Stimulated activated CD8-positive, alpha-beta memory T cell treated with anti-CD3 and anti-CD28 coated beads, Interleukin-7, amount 100 ng/mL, for 1 hour (primary cell): ENCODE data around the gene ADCY1.

Experiments
- DNase-seq, 2 donors: peaks; one replicate each; pipeline ENCODE4 v3.0.0-alpha.2; 2020; ENCODE audit warnings: low read depth in 2 of 2

ADCY1 gene

DNA sequence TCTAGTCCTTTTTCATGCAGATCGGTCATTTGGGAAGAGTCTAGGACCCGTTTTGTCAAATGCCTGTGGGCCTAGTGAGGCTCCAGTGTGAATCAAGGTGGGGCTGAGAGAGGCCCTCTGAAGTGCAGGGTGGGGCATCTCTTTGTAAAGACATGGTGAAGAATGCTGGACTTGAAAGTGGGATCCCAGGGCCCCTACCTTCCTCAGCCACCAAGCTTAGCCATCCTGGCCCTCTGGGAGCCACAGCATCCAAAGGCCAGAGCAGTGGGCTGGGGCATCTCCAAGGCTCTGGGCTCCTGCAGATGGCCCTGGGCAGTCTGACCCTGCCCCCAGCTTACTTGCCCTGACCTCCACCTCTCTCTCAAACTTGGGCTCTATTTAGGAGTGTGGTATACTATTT is 78.5 kb downstream of the ADCY1 start:
- DNase-seq = no peak

DNA sequence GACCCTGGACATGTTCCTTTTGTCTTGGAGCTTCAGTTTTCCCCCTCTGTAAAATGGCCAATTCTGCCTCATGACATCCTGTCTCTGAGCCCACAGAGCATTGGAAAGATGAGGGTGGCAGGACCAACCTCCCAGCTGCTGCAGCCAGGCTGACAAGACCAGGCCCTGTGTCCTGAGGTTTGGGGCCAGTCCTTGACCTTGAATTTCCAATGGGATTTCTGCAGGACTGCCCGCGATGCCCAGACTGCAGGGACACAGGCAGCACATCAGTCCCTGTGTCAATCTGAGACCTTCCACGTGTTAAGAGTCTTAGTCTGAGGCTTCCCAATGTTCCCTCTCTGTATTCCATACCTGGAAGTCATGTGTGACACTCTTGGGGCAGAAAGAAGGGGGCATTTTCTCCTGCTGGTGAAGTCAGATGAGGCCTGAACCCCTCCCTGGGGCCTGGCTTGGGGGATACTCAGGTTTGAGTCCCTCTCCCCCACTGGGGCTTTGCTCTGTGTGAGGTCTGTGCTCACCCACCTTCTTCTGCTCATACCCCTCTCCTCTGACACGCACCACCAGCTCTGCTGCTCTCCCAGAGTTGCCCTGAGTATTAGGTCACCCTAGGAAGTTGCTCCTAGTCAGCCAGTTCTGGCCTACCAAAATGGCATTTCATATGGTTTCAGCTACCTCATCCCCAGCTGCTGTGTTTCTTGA is 79.2 kb downstream of the ADCY1 start:
- DNase-seq = no peak

DNA sequence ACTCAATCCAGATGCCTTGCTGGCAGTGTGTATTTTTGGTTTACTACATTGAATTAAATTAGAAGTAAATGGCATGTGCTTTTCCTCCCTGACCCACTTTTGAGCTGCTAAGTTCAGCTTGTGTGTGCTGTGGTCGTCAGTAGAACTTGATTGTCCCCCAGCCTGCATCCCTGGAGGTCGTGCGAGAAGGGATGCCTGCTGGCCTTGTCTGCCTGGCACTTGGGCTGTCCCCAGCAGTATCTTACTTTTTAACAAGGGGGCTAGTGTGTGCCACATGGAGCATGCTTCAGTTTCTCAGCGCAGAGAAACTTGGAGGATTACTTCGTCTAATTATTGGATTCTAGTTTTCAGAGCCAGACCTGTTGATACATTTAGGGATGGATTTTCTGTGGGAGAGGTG is 80.2 kb downstream of the ADCY1 start:
- DNase-seq = no peak

DNA sequence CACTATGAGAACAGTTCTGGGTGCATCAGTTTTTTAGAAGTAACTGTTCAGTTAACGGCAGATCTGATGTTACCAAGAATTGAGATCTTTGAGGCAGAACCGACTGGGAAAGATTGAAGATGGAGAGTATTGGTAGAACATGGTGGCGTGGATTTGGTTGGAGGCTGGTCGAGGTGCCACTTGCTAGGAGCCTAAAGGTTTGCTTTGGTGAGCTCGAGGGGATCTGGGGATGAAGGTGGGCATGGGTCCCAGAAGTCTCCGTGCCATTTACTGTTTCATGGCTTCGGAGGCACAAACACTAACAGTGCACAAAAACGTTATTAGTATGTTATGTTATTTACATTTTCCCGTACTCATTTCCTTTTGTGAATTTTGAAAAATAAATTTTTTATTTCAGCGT is 81.4 kb downstream of the ADCY1 start:
- DNase-seq = no peak

DNA sequence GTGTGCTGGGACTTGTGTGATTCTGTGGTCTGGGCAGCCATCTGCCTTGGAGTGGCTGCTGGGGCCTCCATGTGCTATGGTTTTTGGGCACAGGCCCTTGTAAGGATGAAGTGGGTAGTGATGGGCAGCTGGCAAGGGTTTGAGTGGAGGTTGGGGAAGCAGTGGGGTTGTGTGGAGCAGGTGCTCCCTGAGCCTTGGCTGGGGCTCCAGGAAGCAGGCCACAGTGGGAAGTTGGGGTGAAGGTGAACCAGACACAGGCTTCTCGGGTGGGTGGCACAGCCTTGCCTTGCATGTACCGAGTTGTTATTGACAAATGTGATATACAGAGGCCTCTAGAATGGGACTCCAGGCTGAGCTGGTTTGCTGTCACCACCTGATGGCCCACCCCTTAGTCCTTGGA is 82.3 kb downstream of the ADCY1 start:
- DNase-seq = no peak

DNA sequence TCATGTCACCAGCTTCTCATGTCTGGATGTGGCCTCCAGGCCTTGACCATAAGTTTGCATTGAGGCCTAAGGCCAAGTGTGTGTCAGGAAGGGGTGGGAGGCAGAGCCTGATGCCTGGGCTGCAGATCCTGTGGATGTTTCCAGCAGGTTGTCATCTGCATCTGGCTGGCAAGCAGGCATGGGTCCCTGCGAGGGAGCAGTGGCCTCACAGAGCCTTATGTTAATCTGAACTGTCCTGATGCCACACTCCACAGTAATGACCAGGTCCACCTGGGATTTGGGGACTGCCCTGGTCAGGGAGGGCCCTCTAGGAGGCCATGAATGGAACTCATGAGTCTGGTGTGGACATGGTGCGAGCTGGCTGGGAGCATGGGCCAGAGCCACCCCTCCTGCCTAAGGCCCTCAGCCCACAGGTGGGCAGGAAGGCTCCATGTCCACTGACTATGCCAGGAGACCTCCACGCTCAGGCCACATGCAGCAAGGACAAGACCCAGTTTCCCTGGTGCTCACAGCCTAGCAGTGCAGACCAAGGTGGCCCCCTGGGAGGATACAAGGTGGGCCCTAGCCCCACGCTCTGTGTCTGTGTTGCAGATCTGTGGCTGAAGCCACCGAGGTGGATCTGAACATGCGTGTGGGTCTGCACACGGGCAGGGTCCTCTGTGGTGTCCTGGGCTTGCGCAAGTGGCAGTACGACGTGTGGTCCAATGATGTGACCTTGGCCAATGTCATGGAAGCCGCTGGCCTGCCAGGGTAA is 83.1 kb downstream of the ADCY1 start:
- DNase-seq = no peak

DNA sequence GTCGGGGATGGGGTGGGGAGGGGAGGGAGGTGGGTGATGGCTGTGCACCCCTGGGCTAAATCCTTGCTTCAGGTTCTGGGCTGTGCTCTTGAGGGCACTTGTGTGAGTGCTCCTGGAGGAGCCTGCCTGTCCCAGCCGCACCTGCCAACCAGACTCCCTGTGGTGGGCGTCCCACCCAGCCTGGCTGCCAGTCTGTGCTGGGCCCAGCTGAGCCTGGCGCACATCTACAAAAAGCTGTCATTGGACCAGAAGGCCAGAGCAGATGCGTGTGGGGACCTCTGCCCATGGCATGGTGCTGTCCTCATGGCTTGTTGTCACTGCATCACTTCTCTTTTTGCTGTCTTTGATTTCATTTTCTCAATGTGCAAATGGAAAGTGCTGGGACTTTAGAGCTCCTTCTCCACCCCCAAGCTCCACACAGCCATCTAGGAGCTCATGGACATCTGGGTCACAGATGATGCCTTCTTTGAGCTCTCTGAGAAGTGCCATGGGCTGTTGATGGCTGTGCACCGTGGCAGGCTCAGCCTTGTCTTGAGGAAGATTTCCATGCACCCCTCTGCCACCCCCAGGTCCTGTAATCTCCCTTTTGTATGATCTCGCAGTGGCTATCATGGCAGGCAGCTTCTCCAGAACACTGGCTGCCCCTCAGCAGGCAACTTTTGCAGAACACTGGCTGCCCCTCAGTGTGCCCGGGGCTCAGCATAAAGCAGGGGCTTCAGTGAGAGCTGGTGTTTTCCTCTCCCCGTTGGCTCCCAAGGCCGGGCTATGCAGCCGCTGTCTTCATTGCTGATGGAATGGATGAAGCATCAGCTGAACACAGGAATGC is 83.9 kb downstream of the ADCY1 start:
- DNase-seq = no peak

DNA sequence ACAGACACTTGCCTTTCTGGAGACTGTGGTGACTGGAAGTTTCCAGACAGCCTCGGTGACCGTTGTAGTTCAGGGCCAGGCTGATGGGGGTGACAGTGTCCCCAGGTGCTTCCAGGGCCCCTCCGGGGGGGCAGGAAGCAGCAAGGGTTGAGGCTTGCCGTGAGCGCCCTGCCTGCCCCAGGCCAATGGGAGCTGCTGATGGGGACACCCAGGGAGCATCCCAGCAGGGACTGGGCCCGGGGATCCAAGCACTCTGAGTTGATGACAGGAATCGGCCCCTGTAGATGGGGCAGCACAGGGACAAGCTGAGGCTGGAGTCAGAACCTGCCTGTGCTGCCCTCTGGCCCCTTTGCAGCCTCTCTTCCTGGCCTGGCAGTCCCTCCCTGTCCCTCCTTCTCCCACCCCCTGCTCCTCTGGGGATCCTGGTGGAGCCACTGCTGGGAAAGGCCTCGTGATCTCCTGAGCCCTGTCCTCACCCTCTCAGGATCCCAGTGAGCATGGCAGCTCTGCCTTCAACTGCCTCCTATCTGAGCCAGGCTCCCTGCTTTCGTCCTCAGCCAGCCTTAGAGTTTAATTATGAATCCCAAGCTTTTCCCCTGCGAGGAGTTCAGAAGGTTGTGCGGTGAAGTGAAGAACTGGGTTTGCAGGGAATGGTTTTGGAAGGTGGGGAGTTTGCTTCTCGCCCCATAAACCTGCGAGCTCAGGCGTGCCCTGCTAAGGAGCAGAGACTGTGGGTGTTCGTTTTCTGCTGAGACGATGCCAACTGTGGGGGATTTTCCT is 84.7 kb downstream of the ADCY1 start:
- no peak for DNase-seq

DNA sequence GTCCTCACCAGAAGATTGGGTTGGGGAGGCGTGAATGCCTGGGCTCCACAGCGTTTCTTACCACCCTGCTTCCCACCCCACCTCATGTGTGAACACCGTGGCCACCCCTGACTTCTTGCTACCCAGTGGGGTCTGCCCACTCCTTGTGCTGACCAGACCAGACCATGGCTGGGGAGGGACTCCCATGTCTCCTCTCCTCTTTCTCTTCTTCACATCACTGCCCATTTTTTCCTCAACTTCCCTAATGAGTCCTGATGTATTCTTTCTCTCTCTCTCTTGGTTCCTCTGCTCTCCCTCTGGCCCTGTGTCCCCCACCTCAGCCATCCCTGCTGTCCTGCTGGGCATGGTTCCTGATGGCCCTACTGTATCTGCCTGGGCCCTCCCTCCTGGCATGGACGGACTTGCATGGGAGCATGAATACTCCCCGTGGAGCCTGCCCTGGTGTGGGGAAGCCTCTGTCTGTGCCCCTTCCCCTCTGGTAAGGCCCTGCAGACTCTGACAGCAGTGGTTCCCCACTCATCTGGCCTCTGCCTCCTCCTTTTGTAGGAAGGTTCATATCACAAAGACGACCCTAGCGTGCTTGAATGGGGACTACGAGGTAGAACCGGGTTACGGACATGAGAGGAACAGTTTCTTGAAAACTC is 85.5 kb downstream of the ADCY1 start:
- DNase-seq = no peak

DNA sequence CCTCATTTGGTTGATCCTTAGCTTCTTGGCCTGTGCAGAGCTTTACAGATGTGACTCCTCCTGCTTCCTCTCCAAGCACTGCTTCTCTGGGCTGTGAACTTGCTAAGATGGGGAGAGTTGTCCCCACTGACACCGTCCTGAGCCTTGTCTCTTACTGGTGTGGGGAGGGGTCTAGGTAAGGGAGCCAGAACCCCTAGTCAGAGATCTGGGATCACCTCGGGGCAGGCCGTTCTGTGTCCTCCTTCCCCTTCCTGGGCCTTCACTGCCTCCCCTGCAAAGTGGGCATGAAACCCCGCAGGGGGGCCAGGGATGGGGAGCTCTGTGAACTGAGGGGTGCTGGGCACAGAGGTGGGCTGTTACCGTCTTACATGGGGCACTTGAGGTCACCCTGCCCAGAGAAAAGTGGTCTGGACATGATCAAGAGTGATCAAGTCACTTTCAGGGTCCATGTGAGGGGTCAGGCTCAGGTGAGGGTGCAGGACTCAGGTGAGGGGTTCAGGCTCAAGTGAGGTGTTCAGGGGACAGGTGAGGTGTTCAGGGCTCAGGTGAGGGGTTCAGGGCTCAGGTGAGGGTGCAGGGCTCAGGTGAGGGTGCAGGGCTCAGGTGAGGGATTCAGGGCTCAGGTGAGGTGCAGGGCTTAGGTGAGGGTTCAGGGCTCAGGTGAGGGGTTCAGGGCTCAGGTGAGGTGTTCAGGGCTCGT is 86.2 kb downstream of the ADCY1 start:
- no peak for DNase-seq

DNA sequence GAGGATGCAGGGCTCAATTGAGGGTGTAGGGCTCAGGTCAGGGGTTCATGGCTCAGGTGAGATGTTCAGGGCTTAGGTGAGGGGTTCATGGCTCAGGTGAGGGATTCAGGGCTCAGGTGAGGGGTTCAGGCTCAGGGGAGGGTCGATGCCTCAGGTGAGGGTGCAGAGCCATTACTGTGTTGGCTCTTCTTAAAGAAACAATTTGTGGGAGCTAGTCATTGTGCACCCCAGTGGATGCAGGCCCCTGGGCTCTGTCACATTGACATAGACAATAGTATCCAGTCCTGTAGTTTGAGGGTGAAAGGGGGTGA is 86.7 kb downstream of the ADCY1 start:
- no peak for DNase-seq

DNA sequence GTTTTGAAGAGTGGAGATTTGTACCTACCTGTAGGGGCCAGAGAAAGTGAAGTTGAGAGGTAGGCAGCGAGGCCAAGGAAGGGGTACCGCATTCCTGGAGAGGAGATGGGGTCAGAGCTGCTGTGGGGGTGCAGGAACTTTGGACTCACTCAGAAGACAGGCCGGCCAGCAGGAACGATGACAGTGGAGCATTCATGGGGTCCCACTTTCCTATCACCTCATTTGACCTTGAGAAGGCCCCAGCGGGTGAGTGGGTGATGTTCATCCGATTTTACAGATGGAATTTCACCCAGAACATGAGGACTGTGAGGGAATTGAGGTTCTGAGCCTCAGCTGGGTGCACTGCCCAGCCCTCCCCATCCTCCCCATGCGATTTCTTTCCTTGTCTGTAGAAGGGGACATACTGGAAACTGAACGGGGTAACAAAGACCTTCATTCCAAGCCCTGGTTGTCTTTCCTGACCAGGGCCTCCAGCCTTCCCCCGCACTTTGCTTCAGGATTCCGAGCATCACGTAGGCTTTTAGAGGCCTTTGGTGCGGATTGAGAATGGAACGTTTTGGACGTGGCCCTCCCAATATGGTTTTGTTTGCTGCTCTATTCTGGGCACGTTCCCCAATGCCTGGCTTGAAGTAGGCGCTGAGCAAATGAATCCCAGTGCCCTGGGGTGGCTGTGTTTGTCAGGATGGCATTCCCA is 87.3 kb downstream of the ADCY1 start:
- no peak for DNase-seq

DNA sequence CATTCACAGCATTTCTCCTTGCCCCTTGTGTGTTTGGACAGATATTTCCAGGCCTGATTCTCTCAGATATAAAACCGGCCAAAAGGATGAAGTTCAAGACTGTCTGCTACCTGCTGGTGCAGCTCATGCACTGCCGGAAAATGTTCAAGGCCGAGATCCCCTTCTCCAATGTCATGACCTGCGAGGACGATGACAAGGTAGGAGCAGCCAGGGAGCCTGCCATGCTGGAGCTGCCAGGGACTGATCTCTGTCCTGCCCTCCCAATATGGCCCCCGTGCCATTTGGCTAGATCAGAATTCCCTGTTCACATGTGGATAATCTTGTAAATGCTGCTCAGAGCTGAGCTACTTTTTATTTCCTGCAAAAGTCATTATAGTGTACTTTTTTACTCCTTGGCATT is 87.8 kb downstream of the ADCY1 start:
- no peak for DNase-seq

DNA sequence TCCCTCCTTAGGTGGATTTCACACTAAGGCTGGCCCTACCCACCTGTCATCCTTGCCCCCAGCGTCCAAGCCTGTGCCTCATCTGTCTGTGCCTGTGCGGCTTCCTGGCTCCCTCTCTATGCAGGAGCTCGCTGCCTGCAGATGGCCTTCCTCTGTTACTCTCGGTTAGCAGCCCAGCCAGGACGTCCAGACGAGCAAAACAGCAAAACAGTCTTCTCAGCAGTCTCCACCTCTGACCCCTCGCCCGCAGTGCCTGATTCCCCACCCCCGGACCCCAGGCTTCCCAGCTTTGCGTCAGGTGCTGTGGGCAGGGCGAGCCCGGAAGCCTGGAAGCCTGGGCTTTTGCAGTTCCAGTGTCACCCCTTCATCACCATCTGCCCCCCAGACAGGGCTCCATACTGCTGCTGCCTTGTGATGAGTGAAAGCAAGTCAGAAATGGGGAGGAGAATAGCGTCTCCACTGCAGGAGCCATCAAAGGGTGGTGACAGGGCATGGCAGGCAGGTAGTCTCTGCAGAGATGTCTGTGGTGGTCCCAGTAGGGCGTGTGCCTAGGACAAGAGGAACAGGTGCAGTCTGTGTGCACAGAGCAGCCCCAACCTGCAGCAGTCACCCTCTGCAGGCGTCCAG is 88.5 kb downstream of the ADCY1 start:
- no peak for DNase-seq

DNA sequence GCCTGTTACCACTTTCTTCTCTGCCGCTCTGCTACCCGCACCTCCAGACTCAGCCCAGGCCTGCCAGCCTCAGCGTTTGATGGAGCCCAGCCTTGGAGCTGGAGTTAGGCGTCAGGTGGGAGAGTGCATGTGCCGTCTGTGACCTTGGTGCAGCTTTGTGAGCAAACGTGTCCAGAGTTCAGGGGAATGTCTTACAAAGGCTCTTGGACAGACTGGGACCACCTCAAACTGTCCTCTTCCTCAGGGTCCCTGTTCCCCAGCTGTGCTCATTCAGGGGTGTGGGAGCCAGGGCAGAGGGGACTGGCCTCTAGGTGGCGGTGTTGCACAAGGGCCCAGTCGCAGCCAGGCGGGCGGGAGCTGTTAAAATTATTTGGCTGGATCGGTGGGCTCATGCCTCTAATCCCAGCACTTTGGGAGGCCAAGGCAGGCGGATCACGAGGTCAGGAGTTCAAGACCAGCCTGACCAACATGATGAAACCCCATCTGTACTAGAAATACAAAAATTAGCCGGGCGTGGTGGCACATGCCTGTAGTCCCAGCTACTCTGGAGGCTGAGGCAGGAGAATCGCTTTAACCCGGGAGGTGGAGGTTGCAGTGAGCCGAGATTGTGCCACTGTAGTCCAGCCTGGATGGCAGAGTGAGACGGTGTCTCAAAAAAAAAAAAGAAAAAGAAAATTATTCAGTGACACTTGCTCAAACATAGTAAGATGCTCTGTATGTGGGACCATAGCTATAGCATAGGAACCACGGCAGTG is 89.2 kb downstream of the ADCY1 start:
- DNase-seq = no peak

DNA sequence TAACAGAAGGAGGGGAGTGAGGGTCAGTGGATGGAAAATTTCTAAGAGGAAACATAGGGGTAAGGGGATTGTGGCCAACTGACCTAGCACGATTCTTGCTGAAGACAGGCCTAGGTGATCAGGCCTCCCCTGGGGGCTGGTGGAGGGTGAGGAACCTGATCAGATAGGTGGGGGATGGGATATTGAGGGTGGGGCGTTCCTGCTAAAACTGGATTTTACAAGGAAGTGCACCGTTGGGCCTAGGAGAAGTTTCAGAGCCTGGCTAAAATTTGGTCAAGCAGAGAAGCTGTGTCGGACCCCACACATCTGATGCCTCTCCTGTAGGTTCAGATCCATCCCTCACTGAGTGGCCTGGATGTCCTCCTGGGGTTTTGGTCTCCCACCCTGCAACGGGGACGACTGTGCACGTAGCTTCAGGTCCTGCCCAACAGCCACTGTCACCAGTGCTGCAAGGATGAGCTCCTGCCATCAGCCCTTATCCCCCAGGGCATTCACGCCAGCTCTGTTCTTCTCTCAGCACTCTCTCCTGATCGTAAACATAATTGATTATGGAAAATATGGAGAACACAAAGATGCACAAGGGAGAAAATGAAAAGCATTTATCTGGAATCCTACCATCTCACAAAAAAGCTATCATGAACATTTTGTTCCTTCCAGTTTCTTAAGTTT is 89.9 kb downstream of the ADCY1 start:
- DNase-seq = no peak

DNA sequence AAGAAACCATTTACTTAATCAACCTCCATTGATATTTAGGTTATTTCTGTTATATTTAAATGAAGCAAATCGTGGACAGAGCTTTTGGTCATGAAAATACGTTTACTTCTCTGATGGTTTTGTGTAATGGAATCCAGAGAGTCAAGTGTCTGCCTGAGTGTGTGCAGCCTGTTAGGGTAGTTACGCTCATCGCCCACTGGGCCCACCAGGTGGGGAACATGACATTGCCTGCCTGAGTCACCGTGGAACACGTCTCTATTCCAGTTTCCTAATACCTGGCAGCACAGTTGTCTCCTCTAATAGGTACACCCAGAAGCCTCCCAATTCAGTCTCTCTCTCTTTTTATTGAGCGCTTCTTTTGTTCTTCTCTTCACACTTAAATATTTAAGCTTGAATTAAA is 91.0 kb downstream of the ADCY1 start:
- no peak for DNase-seq

DNA sequence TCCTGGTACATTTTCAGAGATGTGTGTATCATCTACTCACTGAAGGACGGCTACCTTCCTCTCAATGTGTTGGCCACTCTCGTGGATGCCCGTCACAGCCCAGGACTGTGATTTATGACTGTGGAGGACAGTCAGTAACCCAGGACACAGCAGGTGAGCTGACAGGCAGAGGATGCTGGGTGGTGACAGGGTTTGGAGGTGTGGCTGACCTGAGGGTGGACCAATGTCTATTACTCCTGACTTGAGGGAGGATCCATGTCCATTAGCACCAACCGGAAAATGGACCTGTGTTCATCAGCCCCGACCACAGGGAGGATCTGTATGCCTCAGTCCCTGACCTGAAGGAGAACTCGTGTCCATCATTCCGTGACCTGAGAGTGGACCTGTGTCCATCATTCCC is 96.1 kb downstream of the ADCY1 start:
- no peak for DNase-seq

DNA sequence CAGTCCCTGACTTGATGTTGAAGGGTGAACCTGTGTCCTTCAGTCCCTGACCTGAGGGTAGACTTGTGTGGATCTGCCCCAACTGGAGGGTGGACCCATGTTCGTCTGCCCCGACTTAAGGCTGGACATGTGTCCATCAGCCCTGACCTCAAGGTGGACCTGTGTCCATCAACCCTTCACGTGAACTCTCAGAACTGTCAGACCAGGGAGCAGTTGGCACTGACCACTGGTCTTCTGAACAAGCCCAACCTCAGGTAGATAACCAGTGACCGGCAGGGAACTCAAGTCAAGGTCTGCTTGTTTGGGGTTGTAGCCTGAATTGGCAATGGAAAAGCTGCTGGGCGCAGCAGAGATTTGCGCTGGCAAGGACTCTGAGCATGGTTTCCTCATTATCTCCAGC is 96.5 kb downstream of the ADCY1 start:
- no peak for DNase-seq
